ENCODE measurements around the gene EXOSC1. TPM values are rescaled to one million over a fixed set of nuclear protein-coding genes. Genes with fewer than 3 reads are reported as not detected.

EXOSC1 gene
- total and polyA plus RNA-seq, 4 donors, result 11.2 to 25.9 (median 14.5) TPM

- WGBS, result 70% methylated on average over 1 of the region's 1 CpG
- no peak overlapping the region for H3K27ac ChIP-seq (ENCODE audit: low read depth in 1 of 2, low read length in 2 of 2)
- H3K36me3 ChIP-seq (ENCODE audit: control insufficient read depth in 4 of 4, insufficient read depth in 3 of 4, low read depth in 1 of 4, low read length in 3 of 4), result peaks cover 15 to 84% (median 73%) of the 10 kb centered on the region in 4 donors
- DNase-seq (ENCODE audit: low spot score), result no peak
- H3K4me1 ChIP-seq (ENCODE audit: control insufficient read depth in 4 of 4, insufficient read depth in 4 of 4, low read length in 3 of 4), result peaks cover 0 to 7% (median 1%) of the 10 kb centered on the region in 4 donors
- no peak overlapping the region for H3K4me3 ChIP-seq (ENCODE audit: low read depth in 1 of 3, low read length in 3 of 3)
- no peaks in the 10 kb centered on the region for H3K9me3 ChIP-seq (ENCODE audit: control insufficient read depth in 4 of 4, low read length in 3 of 4)
- TF ChIP-seq SP1 (IDR thresholded peaks at IDR 0.05), result no peak
- no peak for TF ChIP-seq YY1 (IDR thresholded peaks at IDR 0.05)
- TF ChIP-seq GABPA (IDR thresholded peaks at IDR 0.05 in 1 of 2, conservative IDR thresholded peaks at IDR 0.05 in 1 of 2), result no peak
- no peak for TF ChIP-seq CTCF (IDR thresholded peaks at IDR 0.05; ENCODE audit: low read depth, low read length, missing input control)
- no peak for TF ChIP-seq MAX (IDR thresholded peaks at IDR 0.05)
- TF ChIP-seq HNF4G (IDR thresholded peaks at IDR 0.05), result no peak
- TF ChIP-seq RXRA (IDR thresholded peaks at IDR 0.05), result no peak
- no peak for TF ChIP-seq JUND (IDR thresholded peaks at IDR 0.05)
- no peak for TF ChIP-seq EGR1 (IDR thresholded peaks at IDR 0.05; ENCODE audit: low read depth in 2 of 2)
- no peak for TF ChIP-seq FOXA2 (IDR thresholded peaks at IDR 0.05)
- no peak for TF ChIP-seq REST (IDR thresholded peaks at IDR 0.05)
- no peak for TF ChIP-seq RAD21 (IDR thresholded peaks at IDR 0.05)
- TF ChIP-seq HNF4A (conservative IDR thresholded peaks at IDR 0.05), result no peak
- no peak for TF ChIP-seq FOXA1 (IDR thresholded peaks at IDR 0.05)
- no peak for TF ChIP-seq ZBTB33 (IDR thresholded peaks at IDR 0.05)
- TF ChIP-seq NR2F2 (IDR thresholded peaks at IDR 0.05), result no peak
- TF ChIP-seq ATF3 (IDR thresholded peaks at IDR 0.05), result no peak
- no peaks in the 10 kb centered on the region for H3K27me3 ChIP-seq (ENCODE audit: control insufficient read depth in 4 of 4, insufficient read depth in 4 of 4, low read length in 3 of 4)
- H3K9ac ChIP-seq (ENCODE audit: low read depth in 1 of 2, low read length in 2 of 2), result no peak overlapping the region
These were observed 18.4 kb upstream of the EXOSC1 start for GRCh38 chr10:97464226-97464625.

Data from liver (tissue), 9 donors.